ENCODE results near the gene LEMD3. TPM values are rescaled to one million over a fixed set of nuclear protein-coding genes. Genes with fewer than 3 reads are reported as not detected.
A peak's percentile ranks its signal among the peaks of the same experiment; 100 is the strongest.
"Not testable (repeated sequence)": the region's sequence is repeated elsewhere in the genome, so short reads cannot be mapped to it uniquely, and the experiment has no call there.

The LEMD3 gene
- total RNA-seq, 1 donor from 2014 or later: 31.9 TPM

- Histone ChIP-seq H3K4me3 (peak overlapping the region; percentile 86), H3K27ac (peak overlapping the region; percentile 86), H3K9me3 (no peaks in the 10 kb centered on the region), H3K36me3 (no peaks in the 10 kb centered on the region), H3K27me3 (ENCODE audit: low read depth) (no peaks in the 10 kb centered on the region), H3K4me1 (peaks cover 14% of the 10 kb centered on the region)
- ATAC-seq (no peak), DNase-seq (no peak)
- no peak for TF ChIP-seq CTCF (IDR thresholded peaks at IDR 0.05)
- intact Hi-C loops (cut with DNase I): no loop called here
These were observed 110.2 kb downstream of the LEMD3 start for GRCh38 chr12:65279369-65280112.

- TF ChIP-seq CTCF (IDR thresholded peaks at IDR 0.05): no peak
- DNase-seq: no peak
These were observed 110.9 kb downstream of the LEMD3 start for GRCh38 chr12:65280306-65280705.

GRCh38 chr12:65282840-65283239, 113.5 kb downstream of the LEMD3 start:
- ATAC-seq (no peak), DNase-seq (no peak)
- Histone ChIP-seq H3K4me1 (peaks cover 13% of the 10 kb centered on the region), H3K36me3 (no peaks in the 10 kb centered on the region), H3K27ac (no peak overlapping the region), H3K9me3 (no peaks in the 10 kb centered on the region), H3K27me3 (ENCODE audit: low read depth) (no peaks in the 10 kb centered on the region), H3K4me3 (no peak overlapping the region)
- intact Hi-C loops (cut with DNase I): no loop called here
- TF ChIP-seq CTCF (IDR thresholded peaks at IDR 0.05): no peak

More at GRCh38 chr12:65280306-65280705, 110.9 kb downstream of the LEMD3 start:
- peaks cover 14% of the 10 kb centered on the region for H3K4me1 ChIP-seq
- no peaks in the 10 kb centered on the region for H3K36me3 ChIP-seq
- no peaks in the 10 kb centered on the region for H3K27me3 ChIP-seq (ENCODE audit: low read depth)
- intact Hi-C loops (cut with DNase I): no loop called here
- H3K9me3 ChIP-seq: no peaks in the 10 kb centered on the region
- no peak overlapping the region for H3K27ac ChIP-seq
- no peak for ATAC-seq
- H3K4me3 ChIP-seq: no peak overlapping the region

- intact Hi-C loops (cut with DNase I); H3K27ac ChIP-seq; H3K36me3 ChIP-seq; ATAC-seq; H3K27me3 ChIP-seq (ENCODE audit: low read depth); H3K9me3 ChIP-seq; H3K4me1 ChIP-seq; H3K4me3 ChIP-seq; DNase-seq: not testable (repeated sequence)
These were observed 116.1 kb downstream of the LEMD3 start for GRCh38 chr12:65285532-65285931.

GRCh38 chr12:65287426-65287825, 118.0 kb downstream of the LEMD3 start:
- intact Hi-C loops (cut with DNase I): no loop called here
- H3K4me3 ChIP-seq: no peak overlapping the region
- DNase-seq (no peak), ATAC-seq (no peak)
- no peaks in the 10 kb centered on the region for H3K9me3 ChIP-seq
- no peaks in the 10 kb centered on the region for H3K4me1 ChIP-seq
- no peak overlapping the region for H3K27ac ChIP-seq
- no peaks in the 10 kb centered on the region for H3K27me3 ChIP-seq (ENCODE audit: low read depth)
- no peaks in the 10 kb centered on the region for H3K36me3 ChIP-seq
- TF ChIP-seq CTCF (IDR thresholded peaks at IDR 0.05): no peak

- intact Hi-C loops (cut with DNase I): no loop called here
- TF ChIP-seq CTCF (IDR thresholded peaks at IDR 0.05): no peak
- Histone ChIP-seq H3K36me3 (no peaks in the 10 kb centered on the region), H3K27ac (no peak overlapping the region), H3K9me3 (no peaks in the 10 kb centered on the region), H3K4me1 (peaks cover 4% of the 10 kb centered on the region), H3K27me3 (ENCODE audit: low read depth) (no peaks in the 10 kb centered on the region), H3K4me3 (no peak overlapping the region)
- no peak for DNase-seq
- ATAC-seq: no peak
These were observed 122.9 kb downstream of the LEMD3 start for GRCh38 chr12:65292241-65292640.
